ENCODE results near the gene SLC22A1.
"Not testable (repeated sequence)": the region's sequence is repeated elsewhere in the genome, so short reads cannot be mapped to it uniquely, and the experiment has no call there.

SLC22A1 gene

DNA sequence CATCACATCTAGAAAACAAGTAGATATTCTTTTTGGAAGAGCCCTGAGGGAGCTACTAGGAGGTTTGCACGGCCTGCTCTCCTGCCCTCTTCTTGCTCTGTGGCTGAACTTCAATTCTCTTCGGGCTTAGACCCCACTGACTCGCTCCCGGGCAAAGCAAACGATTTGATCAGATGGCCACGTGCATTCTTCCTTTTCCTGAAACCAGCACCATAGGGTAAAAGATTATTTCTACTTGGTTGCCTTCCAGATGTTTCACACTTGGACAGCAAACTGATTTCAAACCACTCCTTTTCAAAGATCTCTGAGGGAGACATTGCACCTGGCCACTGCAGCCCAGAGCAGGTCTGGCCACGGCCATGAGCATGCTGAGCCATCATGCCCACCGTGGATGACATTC lies at the start of gene SLC22A1:
Gene SLC22A1, plus strand, starts transcription at position 258 of the 400 bp plus-strand sequence. Its CDS starts 121 bp downstream, at position 379.
- no peak within 1 kb of the TSS for H3K4me3 ChIP-seq (ENCODE audit: low read depth, low read length)

DNA sequence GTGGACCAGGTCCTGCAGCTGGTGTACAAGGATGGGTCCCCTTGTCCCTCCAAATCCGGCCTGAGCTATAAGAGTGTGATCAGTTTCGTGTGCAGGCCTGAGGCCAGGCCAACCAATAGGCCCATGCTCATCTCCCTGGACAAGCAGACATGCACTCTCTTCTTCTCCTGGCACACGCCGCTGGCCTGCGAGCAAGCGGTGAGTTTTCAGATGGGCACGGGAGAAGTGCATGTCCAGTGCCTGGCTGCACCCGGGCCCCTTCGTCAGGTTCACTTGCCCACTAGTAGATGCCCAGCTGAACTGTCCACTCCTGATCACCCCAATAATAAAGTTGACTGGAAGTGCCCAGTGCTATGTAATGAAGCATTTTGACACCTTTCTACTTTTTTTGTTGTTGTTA lies 48.3 kb upstream of the SLC22A1 start:
- no peak overlapping the region for H3K4me3 ChIP-seq (ENCODE audit: low read depth, low read length)

DNA sequence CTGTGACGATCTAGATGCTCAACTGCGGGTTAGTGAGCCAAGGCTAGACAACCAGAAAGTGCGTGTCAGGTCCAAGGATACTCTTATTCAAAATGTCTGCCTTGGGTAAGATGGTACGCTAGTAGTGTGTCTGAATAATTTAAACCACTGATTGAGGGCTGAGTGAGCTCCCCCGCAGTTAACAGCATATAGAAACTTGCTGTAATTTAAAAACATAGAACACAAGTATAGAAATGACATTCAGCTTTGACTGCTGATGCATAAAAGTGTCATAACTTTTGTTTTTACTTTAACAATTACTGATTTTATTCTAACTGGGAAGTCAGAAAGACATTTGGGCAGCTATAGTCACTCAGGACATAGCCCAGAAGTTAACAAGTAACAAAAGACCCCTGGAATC lies 45.6 kb upstream of the SLC22A1 start:
- H3K4me3 ChIP-seq (ENCODE audit: low read depth, low read length) = no peak overlapping the region

DNA sequence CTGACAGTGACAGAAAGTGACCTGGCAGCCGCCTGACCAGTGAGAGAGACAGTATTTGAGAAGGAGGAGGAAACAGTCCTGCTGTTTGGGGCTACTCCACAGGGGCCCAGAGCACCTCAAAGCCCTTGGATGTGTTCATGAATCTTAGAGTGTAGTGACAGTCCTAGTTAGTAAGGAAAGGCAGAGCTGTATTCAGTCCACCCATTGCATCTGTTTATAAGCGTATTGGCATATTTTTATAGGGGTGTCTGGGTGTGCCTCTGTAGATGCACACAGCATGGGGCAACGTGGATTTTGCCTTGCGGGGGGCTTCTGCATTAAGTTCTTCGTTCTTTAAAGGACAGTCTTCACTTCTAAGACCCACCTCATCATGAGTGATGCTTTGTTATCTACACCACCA lies 44.6 kb upstream of the SLC22A1 start:
- H3K4me3 ChIP-seq (ENCODE audit: low read depth, low read length) = no peak overlapping the region

DNA sequence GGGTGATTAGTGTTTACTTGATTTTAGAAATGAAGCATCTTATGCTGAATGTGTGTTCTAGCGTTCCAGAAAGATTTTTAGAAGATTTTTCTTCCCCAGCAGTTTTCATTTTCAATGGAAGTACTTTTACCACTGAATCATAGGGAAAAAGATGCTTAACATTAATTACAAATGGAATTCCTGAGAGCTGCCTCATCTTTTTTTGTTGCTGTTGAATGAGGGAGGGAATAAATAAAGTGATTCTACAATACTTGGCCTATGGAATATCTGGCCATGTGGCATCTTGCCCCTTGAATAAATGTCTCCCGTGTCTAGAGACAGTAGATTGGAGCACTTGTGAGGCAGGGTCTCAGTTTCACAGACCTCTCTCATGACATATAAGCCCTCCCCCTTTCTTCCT lies 44.1 kb upstream of the SLC22A1 start:
- no peak overlapping the region for H3K4me3 ChIP-seq (ENCODE audit: low read depth, low read length)

DNA sequence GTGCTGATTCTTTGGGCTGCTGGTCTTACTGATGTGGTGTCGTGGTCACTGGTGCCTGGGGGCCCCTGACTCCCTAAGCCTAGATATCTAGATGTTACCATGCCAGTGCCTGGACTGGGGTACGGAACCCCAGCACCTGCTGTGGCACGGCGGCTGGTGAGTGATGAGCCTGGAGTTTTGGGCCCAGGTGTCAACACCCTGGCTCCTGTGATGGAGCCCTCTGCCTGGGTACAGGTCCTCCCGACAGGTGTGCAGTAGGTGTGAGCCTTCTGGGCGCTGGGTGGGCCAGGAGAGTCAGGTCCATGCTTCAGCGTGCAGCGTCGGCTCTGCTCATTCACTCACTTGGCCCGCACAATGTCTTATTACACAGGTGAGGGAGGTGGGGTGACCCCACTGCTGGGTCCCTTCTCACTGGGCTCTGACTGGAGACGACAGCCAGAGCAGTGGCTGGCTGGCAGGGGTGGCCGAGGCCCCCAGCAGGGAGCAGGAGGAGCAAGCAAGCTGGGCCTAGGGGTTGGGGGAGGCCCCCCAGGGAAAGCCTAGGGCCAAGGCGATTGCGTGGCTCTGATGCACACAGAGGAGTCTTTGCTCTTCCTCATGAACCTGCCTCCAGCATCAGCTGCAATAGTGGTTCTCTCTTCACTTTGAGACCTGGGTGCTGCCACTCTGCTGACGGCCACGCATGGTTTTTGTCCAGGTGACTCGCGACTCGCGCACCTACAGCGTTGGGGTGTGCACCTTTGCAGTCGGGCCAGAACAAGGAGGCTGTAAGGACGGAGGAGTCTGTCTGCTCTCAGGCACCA lies 42.5 kb upstream of the SLC22A1 start:
- no peak overlapping the region for H3K4me3 ChIP-seq (ENCODE audit: low read depth, low read length)

DNA sequence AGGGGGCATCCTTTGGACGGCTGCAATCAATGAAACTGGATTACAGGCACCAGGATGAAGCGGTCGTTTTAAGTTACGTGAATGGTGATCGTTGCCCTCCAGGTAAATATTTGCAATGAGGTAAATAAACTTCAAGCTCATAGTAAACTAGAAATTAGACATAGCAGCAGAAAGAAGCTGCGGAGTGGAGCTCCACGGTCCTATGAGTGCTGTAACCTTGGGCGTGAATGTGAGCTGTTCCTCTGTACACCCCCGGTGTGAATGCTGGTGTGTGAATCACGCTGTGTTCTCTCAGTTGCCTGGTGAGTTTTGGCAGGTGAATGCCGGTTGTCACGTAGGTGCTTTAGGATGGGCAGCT lies 42.0 kb upstream of the SLC22A1 start:
- no peak overlapping the region for H3K4me3 ChIP-seq (ENCODE audit: low read depth, low read length)

DNA sequence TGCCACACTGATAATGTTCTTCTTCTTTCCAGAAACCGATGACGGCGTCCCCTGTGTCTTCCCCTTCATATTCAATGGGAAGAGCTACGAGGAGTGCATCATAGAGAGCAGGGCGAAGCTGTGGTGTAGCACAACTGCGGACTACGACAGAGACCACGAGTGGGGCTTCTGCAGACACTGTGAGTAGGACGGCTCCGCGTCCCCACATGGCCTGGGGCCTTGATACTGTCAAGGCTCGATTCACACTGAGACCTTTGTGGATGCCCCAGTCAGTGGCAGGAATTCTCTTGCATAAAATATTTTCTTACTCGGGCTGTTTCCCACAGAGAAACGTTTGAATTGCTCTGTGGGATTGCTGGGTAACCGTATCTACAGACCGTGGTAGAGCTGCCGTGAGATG lies 41.5 kb upstream of the SLC22A1 start:
- H3K4me3 ChIP-seq (ENCODE audit: low read depth, low read length) = no peak overlapping the region

DNA sequence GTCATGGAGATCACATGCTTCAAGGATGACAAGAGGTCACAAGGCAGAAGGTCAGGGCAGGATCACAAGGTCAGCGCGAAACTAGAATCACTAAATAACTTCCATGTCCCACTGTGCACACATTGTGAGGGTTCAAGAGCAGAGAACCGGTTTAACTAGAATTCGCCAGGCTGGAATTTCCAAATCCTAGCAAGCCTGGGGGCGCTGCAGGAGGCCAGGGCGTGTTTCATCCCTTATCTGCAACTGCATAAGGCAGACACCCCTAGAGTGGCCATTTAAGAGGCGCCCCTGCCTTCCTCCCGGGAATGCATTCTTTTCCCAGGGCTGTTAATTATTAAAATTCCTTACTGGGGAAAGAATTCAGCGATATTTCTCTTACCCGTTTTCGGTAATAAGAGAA lies 40.2 kb upstream of the SLC22A1 start:
- H3K4me3 ChIP-seq (ENCODE audit: low read depth, low read length) = no peak overlapping the region

DNA sequence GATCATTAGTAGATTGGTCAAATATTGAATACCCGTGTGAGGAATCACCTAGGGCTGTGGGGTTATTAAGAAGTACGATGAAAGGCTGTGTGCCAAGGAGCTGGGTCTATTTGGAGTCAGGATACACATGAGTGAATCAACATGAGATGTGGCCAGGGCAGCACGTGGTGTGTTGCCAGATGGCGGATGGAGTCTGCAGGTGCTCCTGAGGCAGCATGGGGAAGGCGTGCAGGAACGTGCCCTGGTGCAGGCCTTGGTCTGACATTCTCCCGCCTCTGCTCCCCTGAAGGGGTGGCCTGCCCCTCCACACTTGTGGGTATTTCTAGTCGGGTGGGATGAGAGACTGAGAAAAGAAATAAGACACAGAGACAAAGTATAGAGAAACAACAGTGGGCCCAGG lies 39.0 kb upstream of the SLC22A1 start:
- H3K4me3 ChIP-seq (ENCODE audit: low read depth, low read length) = no peak overlapping the region

DNA sequence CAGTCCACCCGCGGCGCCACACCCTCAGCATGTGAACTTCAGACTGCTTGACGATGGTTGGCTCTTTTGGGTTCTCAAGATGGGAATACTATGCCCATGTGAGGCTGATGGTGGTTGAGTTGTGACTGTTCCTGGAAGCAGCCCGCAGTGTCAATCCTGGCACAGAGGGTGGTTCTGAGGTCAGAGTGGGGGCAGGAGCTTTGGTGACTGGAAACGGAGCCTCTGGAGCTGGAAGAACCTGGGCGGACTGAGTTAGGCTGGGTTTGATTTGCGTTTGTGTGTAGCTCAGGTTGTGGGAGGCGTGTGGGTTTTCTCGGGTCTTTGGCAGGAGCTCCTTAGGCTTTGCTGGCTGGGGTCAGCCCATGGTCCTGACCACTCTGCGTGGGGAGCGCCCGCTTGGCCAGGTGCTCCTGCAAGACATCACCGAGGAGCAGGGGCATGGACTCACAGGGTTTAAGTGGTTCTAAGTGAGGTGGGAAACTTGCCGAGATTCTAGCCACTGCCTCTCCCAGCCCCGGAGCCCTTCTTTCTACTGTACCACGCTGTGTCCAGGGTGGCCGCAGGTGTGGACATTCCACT lies 37.3 kb upstream of the SLC22A1 start:
- no peak overlapping the region for H3K4me3 ChIP-seq (ENCODE audit: low read depth, low read length)

DNA sequence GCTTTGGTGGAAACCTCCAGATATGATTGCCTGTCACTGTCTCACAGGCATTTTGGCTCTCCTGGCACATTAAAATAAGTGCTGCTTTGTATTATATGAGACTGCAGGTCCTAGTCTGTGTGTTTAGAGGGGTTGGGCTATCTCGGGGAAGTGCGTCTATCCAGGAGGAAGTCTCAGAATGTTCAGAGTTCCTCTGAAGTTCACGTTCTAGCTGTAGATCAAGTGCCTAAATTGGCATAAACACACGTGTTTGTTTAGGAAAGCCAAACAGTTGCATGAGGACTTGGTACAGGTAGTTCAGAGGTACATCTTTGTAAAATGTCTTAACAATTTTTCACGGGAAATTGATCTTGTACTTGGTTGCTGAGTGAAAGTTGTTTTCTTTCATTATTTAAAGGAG lies 36.4 kb upstream of the SLC22A1 start:
- no peak overlapping the region for H3K4me3 ChIP-seq (ENCODE audit: low read depth, low read length)

DNA sequence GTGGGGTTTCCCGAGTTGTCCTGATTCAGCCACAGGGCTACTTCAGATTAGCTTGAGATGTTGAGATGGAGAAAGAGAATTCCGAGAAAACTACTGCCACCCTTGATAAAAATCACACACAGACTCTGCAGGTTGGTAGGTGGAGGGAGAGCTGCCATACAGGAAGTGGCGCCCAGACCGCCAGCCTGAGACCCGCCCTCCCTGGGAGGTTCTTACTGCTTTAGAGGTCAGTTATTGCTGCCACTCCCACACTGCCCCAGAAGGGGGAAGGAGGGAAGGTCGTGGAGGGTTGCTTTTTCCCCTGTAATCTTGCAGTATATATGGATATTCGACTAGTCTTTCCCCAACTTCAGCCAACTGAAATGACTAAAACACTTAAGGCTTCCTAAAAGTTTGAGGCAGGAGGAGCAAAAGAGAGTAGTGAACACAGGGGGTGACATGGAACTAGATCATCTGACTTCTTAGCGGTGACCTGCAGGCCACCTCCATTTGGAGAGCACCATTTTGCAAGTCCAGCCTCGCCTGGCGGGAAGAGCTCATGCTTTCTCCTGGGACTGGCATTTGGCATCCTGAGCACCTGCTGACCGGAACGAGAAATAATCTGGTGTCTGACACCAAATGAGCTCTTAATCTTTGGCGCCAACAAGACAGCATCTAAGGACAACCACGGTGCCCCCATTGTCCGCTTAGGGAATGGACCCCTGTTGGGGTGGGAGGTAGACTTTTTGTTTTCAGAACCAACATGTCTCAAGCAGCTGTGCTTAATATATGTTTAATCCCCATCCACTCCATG lies 35.7 kb upstream of the SLC22A1 start:
- no peak overlapping the region for H3K4me3 ChIP-seq (ENCODE audit: low read depth, low read length)

DNA sequence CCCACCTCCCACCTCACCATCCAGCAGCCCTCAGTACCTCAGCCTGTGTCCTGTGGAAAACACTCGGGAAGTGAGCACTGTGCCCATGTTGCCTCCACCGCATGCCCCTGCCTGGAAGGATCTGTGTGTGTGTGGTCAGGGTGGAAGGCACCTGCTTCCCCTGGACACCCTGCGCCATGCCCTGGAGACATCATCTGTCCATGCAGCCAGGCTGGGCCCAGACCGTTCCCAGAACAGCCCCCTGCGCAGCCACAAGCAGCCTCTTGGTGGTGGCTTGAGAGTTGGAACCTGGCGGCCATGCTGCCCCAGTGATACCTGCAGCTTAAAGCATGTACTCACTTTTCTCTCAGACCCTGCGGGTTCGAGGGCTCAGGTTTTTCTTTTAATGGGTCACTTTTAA lies 34.9 kb upstream of the SLC22A1 start:
- no peak overlapping the region for H3K4me3 ChIP-seq (ENCODE audit: low read depth, low read length)

DNA sequence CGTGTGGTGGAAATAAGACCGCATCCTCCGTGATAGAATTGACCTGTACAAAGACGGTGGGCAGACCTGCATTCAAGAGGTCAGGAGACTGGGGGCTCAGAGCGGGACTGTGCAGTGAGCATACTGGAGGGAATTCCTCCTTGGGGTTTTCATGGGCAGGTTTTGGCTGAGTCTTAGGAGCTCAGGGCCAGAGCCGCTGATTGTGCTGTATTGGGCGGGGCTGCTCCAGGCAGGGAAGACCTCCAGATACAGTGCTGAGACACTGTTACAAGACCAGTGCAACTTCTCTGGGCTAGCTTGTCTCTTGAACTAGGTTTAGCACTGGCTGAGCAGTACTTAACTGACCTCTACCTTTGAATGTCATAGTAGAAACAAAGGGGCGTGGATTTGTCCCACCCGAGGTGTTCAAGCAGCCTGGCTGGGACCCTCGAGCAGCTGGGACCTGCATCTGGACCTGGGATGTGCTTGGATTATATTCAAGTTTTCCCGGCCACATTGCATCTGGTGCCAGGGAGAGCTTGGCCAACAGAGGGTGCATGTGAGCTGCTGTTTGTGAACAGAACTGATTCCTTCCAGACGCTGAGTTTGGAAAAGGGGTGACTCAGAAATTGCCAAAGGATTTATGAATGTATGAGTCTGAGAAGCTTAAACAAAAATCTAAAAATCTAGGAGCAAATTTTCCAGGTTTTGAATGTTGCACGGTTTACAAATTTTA lies 33.4 kb upstream of the SLC22A1 start:
- H3K4me3 ChIP-seq (ENCODE audit: low read depth, low read length) = no peak overlapping the region

DNA sequence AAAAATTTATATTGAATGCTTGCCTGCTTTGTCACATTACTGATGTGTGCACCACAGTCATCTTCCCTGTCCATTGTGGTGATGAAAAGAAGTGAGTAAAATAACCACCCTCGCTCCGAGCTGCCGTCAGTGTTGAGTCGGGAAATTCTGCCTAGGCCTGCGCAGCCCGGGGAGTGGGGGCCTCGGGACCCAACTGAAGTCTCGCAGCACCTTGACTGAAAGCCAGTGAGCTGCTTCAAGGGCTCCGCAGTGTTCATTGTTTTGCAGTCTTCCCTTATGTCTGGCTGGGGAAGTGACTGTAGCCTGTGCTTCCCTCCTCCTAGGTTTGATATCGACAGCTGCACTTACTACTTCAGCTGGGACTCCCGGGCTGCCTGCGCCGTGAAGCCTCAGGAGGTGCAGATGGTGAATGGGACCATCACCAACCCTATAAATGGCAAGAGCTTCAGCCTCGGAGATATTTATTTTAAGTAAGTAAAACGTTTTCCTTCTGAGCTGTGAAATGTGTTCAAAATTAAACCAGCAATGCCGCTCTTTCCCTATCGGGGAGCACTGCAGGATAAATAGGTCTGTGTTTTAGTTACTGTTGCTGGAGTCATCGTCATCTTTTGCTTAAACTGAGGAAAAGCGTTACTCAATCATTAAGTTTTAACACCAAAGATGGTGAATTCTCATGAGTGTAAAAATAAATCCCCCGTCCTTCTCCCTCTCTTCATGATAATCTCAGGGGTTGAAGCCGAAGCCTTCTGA lies 32.7 kb upstream of the SLC22A1 start:
- no peak overlapping the region for H3K4me3 ChIP-seq (ENCODE audit: low read depth, low read length)

DNA sequence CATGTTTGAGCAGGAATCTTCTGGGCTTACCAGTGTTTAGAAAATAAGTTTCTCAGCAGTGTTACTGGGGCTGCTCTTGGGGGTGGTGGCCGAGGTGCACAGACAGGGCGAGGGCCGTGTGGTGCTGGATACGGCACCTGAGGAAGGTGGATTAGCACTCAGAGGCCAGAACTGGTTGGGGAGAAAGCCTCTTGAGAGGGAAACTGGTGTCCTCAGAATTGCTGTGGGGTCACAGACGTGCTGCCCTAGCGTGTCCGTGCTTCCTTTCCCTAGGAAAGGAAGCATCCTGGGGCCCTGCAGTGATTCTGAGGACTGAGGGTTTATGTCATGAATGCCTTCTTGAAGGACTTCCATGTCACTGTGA lies 32.1 kb upstream of the SLC22A1 start:
- H3K4me3 ChIP-seq (ENCODE audit: low read depth, low read length) = no peak overlapping the region

DNA sequence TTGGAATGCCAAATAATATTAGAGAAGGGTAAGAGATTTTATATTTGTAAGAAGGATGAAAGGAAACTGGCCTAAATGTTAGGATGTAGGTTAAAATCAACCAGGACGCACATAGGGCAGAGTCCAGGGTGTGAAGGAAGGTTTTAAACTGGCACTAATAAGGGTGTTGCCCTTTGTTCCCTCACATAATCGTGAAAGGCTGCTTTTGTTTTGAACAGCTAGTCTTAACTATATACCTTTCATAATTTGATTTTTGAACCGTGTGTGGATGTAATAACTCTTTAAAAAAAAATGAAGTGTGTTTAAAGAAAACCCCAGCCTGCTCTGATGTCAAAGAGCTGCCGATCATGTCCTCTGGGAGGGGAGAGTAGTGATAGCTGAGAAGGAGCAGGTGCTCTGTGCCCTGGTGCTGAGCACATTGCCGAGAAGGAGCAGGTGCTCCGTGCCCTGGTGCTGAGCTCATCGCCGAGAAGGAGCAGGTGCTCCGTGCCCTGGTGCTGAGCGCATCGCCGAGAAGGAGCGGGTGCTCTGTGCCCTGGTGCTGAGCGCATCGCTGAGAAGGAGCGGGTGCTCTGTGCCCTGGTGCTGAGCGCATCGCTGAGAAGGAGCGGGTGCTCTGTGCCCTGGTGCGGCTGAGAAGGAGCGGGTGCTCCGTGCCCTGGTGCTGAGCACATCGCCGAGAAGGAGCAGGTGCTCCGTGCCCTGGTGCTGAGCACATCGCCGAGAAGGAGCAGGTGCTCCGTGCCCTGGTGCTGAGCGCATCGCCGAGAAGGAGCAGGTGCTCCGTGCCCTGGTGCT lies 31.0 kb upstream of the SLC22A1 start:
- not testable (repeated sequence) for H3K4me3 ChIP-seq (ENCODE audit: low read depth, low read length)

DNA sequence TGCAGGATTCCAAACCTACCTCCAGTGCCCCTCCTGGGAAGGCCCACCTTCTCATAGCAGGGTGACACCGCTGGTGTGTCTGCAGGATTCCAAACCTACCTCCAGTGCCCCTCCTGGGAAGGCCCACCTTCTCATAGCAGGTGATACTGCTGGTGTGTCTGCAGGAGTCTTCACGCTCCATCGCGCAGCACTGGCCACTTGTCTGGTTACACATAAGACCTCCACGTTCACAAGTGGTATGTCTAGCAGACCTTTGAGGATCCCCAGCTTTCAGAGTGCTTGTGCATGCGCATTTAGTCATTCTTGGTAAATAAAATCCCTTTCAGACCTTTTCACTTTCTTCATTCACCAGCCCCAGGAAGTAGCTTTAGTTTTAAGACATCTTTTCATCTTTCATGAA lies 29.4 kb upstream of the SLC22A1 start:
- H3K4me3 ChIP-seq (ENCODE audit: low read depth, low read length) = not testable (repeated sequence)

DNA sequence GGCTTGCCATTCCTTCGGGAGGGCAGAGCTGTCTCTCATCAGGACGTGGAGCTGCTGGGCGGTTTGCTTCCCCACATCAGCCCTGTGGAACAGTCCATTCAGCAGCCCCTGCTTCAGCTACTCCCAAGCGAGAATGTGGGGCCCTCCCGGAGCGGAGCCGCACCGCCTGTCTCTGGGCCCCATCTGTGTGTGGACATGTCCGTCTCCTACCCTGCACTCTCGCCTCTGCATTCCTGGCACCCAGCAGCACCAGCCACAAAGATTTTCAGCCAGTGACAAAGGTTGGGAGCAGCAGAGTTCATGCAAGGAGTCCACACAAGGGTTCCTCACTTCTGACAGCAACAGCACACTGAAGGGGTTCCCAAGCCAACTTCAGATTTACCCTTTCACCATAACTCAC lies 29.0 kb upstream of the SLC22A1 start:
- H3K4me3 ChIP-seq (ENCODE audit: low read depth, low read length) = no peak overlapping the region

Measured in iPS-11a (cell line).